Thyroid gland (tissue), 4 donors: ENCODE data around the gene HYOU1.

Experiments
- CTCF ChIP-seq, 6 experiments: fragments of 200-600 bp in 3 of 6; fragments of 450-650 bp in 3 of 6; sonication (generic) in 3 of 6; IDR thresholded peaks; one replicate each; pipeline ENCODE4 v1.5.1; 2016 to 2019; ENCODE audit warnings: antibody characterized with exemption in 6 of 6, mild to moderate bottlenecking in 2 of 6, inconsistent platforms in 1 of 6, moderate library complexity in 1 of 6
- POLR2A ChIP-seq, 2 donors: fragments of 450-650 bp; IDR thresholded peaks; one replicate each; pipeline ENCODE4 v1.6.1; 2017; ENCODE audit warnings: antibody characterized with exemption in 2 of 2, mild to moderate bottlenecking in 2 of 2, moderate library complexity in 1 of 2

DNA sequence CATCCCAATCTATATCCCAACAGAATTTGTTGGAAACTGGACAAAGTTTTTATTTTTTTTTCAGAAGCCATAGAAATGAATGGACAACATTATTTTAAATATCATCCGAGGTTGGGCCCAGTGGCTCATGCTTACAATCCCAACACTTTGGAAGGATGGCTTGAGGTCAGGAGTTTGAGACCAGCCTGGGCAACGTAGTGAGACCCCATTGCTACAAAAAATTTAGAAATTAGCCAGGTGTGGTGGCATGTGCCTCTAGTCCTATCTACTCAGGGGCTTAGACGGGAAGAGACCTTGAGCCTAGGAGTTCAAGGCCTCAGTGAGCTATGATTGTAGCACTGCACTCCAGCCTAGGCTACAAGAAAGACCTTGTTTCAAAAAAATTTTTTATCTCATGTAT lies 22.2 kb downstream of the HYOU1 start:
- TF ChIP-seq POLR2A (IDR thresholded peaks at IDR 0.05) (no peak), CTCF (IDR thresholded peaks at IDR 0.05) (no peak)
